EL (cell line): ENCODE results near the gene UNC13D.
A peak's percentile ranks its signal among the peaks of the same experiment; 100 is the strongest.

Source experiments
- DNase-seq: peaks from one replicate; pipeline ENCODE4 v3.0.0-alpha.2; 2016

Gene UNC13D

DNA sequence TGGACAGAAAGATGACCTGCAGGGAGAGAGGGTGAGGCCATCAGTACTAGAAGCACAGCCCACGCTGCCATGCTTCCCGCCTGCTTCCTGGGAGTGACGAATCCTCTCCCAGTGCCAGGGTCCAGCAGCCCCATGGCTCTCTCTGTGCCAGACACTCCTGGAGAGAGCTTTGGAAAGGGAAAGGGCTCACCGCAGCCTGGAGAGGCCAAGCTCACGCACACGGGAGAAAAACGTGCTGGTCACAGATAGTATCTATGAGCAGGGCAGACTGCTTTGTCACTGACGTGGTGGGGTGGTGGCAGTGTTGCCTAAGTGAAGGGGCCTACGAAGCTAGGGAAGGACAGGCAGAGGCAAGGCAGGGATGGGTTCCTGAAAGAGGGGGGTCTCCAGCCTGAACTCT is 5.5 kb upstream of the UNC13D start:
- no peak for DNase-seq

DNA sequence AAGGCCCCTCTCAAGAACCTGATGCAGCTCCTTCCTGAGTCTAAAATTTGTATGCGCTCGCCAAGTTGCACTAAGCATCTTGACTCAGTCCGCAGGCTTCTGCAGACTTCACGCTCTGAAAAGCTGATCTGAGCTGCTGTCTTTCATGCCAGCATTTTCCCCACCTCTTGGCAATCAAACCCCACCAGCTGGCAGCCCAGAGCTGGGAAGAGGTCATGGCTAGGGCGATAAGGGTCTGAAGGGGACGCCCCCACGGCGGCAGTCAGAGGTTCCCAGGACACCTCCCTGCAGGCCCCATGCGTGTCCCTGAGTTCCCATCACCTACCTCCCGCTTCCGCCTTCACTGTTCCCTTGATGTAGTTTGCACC is 5.1 kb upstream of the UNC13D start:
- no peak for DNase-seq

DNA sequence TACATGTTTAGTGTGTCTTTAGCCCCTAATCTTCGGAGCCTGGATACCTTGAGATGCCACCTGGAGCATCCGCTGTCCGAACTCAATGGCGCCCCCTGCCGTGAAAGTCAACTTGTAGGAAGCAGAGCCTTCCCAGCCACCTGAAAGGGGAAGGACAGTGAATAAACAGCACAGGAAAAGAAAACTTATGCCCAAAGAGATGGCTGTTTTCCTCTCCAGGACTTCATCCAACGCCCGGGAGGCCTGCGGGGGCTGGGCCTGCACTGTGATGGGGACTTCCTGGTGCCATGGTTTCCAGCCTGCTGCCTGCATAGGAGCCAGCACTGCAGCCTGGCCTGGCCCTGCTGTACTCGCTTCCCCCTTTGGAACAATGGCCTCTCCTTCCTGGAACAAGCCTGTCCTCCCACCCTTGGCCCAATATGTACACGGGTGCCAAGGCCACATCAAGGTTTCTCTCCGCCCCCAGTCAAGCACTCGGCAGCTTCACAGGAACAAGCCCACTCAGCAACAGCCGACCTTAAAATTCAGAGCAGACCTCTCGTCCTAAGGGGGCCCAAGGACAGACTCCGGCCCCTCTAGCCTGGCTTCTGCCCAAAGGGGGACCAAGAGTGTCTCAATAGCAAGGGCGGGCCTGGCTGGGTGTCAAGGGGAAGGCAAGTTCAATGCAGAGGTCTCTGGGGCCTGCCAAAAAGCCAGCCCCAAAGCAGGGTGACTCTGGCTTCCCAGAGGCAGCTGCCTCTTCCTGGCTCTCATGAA is 4.5 kb upstream of the UNC13D start:
- DNase-seq = peak; percentile 39

DNA sequence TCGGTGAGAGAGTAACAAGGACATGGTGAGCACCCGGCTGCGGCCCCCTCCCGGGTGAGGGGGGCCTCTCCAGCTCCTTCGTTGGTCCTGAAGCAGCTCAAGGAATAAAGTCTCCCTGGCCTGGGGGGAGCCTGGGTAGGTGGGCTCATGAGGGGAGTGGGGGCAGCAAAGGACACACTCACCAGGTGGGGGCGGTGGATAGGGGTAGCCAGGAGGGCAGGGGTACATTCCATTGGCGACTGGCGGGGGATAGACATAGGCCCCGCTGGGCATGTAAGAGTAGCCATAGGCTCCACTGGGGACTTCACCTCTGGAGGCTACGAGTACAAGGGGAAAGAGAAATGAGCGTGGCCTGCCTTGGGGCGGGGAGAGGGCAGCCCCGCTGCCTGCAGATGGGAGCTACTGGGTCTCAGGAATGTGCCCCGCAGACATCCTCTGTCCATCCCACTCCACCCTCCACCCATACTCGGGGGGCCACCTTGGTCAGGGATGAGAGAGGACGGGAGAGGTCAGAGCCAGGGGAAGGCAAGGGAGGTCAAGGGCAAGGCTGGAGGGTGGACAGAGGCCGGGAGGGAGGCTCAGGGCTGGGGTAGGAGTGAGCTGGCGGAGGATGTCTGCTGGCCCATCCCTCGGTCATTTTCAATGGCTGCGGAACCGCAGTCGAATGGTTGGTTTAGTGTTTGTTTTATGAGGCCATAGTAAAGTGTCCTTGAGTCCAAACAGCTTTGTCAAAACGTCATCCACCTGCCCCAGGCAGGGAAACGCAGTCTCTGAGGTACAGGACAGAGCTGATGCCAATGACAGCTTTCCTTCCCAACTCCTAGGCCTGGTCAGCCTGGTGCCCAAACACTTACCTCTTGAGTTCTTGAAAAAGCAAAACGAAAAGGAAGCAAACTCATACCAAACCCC is 3.7 kb upstream of the UNC13D start:
- no peak for DNase-seq

DNA sequence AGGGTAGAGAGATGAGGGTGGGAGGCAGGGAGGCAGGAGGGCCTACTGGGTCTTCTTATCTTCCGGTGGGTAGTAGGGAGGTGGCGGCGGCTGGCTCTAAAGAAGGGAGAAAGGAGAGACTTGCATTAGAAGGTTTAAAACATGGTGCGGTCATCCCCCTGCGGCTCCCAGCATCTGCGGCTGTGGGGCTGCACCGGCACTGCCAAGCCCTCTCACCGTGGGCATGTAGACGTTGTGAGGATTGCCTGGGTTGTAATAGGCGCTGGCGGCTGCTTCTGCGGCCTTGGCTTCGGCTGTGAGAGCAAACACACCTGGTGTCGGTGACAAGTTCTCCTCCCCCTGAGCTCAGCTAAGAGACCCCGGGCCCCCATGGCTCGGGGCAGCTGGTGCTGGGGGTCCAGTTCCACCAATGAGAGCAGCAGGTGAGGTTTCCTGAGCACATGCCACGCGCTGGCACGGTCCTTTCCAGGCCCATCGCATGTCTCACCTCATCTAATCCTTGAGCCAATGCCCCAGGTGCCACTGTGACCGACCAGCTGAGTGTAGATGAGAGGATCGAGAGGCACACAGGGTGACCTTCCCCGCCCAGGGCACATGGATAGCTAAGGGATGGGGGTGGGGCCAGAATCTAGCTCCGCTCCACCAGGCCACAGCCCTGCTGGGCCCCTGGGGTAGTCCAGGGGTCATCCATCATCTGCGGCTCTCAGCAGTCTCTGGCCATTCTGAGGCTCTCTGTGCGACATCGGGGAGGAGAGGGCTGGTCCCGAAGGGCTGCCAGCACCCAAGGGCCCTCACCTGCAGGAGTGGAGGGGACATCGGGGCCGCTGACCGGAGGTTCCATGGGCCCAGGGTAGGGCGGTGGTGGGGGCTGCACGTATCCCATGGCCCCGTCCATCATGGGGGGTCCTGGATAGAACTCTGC is 2.7 kb upstream of the UNC13D start:
- no peak for DNase-seq

DNA sequence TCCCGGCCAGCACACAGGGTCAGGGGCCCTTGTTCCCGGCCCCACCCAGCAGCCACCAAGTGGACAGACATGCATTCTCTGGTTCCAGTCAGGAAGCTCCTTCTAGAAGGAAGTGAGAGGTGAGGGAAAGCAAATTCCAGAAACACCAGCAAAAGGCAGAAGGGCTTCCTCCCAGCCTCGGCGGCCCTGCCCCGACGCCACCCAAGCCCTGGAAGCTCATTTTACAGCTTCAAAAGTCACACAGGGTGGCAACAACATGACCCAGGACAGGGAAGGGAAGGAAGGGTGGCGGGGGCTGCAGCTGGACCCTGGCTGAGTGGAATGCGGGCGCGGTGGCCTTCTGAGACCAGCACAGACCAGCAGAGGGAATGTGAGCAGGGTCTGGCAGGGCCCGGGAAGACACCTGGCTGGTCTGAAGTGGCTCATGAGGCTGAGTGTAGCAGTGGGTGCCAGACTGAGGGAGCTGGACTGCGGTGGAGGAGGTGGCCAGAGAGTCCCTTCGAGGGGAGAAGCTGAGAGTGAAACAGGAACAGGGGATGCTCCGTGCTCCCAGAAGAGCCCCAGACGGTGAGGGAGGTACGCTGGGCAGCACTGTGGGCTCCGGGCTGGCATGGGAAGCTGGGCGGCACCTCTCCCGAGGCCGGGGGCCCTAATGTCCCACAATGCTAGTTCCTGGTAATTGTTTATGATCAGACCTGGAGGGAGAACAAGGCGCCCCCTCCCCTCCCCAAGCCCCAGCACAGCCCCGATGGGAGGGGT is 1.9 kb upstream of the UNC13D start:
- no peak for DNase-seq

DNA sequence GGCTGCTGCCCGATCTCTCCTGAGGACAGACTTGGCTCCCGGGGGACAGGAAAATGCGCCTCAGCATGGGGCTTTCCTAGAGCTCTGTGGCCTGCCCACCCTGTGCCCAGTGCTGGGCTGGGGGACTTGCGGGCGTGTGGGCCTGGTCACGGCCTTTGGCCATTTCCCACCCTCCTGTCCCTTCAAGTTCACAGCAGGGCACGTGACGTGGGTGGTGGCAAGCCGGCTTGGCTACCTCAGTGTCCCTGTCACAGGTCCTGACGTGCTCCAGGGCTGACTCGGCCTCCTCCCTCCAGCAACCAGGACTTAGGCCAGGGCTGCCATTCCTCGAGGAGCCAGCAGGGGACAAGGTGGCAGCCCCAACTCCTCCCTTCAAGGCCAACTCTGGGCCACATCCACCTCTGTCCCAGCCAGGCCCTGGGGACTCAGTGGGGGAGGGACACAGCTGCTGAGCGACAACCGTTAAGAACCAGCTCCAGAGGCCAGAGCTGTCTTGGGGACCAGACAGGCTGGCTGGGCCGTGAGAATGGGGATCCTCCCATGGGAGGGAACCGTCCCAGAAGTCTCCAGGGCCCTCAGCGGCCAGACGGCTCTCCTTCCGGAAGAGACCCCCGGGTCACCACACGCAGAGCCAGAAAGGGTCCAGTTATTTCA is 981 bp upstream of the UNC13D start:
- peak; percentile 61 for DNase-seq

DNA sequence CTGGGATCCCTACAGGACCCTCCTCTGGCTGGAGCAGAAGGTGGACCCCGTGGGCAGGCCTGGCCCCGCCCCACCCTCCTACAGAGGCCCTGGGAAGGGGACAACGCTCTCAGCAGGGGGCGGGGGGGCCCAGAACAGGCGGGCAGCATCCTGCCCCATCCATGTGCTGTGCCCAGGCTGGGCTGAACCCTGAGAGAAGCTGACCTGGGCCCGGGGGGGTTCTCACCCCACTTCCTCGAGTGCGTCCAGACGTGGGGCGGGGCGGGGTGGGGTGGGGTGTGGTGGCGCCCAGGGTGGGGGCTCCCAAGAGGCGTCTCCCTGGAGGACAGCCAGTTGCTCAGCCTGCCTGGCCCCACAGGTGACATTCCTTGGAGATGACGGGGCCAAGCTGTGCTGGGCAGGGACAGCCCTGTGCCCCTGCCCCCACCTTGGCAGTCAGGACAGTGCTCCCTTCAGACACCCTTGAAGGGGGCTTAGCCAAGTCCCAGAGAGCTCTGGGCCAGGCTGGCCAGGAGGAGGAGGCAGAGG is 390 bp upstream of the UNC13D start:
- no peak for DNase-seq

DNA sequence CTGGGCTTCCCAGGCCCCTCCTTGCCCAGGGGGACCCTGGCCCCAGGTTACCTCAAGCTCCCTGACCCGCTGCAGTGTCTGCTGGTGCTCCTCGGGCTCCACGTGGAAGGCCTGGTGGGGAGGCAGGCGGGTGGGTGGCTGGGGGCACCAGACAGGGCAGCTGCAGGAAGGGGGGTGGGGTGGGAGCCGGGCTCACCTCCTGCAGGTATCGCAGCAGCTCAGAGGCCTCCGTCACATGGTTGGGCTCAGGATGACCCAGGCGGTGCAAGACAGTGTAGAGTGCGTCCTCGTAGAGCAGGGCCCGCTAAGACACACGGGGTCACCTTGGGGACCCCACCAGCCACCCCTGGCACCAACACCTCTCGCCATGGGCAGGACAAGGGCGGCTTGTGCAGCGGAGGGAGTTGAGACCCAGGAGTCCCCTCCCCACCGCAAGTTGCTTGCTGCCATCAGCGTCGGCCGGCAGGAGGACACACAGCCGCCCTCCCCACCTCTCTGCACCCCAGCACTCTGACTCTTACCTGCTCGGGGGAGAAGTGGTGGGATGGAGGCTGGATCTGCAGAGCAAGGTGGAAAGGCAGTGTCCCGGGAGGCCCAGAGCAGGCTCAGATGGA is 1.1 kb downstream of the UNC13D start:
- DNase-seq = no peak

DNA sequence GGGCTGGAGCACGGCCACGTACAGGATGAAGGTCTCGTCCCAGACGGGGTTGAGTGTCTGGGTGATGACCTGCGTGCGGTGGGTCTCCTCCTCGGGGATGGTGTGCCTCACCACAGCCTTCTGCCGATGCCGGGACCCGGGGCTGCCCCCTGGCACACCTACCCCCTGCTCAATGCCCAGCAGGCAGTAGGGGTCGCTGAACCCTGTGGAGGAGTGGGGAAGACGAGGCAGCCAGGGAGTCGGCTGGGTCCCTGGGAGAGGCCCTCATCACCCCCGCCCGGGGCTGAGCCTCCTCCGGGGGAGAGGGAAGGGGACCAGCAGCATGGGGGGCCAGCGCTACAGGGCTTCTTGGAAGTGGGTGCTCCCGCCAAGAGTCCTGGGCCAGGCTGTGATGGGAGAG is 1.8 kb downstream of the UNC13D start:
- no peak for DNase-seq

DNA sequence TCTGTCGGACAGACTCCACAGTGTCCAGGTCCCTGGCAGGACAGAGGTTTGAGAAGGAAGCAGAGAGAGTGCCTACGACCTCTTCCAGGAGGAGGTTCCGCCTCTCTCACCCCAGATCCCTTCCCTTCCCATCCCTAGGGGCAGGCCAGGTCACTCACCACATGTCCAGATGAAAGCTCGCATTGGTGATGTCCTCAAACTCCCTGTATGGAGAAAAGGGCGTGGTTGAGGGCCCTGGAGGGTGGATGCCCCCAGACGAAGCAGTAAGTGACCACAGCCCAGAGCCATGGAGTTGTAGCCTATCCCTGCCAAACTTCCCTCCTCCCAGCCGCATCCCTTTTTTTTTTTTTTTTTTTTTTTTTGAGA is 3.4 kb downstream of the UNC13D start:
- no peak for DNase-seq

DNA sequence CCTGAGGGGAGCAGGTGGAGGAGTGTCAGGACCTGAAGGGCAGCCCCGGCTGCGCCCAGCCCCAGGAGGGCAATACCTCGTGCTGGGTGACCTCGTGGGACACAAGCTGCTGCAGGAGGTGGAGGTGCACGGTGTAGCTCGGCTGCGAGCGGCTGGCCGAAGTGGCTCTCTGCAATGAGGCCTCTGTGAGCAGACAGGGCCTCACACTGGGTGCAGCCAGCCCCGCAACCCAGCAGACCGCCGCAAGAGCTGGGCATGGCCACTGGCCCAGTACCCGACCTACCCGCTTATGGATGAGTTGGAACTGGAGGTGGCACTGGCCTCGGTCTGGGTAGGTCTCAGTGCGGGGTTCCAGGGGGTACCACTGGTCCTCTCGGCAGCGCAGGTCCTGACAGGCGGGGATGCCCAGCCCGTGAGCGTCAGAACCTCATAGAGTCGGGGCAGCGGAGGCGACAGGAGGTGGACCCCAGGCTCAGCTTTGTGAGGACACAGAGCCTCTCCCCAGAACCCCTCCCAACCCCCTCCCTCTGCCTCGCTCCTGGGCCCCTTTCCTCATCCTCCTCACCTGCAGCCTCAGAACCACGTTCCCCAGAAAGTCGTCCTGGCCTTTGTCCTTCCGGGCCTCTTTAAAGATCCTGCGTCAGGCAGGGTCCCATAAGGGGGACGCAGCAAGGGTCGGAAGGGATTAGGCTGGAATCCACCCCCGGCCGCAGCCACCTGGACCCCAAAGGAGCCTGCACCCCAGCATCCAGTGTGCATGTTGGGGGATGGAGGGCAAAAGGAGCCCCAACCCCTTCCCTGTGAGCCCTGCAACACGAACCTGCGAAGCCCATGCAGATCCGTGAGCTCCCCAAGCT is 4.0 kb downstream of the UNC13D start:
- no peak for DNase-seq

DNA sequence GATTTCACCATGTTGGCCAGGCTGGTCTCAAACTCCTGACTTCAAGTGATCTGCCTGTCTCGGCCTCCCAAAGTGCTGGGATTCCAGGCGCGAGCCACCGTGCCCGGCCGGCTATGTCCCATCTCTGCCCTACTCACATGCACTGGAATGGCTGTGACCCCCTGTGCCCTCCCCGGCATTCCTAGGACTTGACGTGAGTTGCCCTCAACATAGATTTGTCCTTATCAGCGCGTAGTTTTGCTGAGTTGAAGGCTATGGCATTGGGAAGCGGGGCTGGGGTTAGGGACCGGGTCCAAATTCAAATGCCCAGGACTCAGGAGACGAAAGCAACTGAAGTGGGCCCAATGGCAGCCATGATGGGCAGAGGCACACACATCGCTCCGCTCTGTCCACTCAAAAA is 5.8 kb downstream of the UNC13D start:
- no peak for DNase-seq

DNA sequence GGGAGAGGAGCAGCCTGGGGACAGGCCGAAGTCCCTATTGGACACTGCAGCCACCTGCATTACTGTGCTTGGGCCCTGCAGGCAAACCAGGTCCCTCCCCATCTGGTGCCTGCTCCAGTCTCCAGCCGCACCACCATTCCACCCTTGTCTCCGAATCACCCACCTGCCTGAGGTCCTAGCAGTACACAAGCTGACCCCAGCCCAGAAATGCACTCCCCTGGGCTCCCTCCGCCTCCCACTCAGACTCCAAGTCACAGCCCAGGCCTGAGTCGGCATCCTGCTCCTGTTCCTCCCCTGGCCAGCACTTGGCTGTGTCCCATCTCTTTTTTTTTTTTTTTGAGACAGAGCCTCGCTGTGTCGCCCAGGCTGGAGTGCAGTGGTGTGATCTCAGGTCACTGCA is 6.3 kb downstream of the UNC13D start:
- DNase-seq = no peak

DNA sequence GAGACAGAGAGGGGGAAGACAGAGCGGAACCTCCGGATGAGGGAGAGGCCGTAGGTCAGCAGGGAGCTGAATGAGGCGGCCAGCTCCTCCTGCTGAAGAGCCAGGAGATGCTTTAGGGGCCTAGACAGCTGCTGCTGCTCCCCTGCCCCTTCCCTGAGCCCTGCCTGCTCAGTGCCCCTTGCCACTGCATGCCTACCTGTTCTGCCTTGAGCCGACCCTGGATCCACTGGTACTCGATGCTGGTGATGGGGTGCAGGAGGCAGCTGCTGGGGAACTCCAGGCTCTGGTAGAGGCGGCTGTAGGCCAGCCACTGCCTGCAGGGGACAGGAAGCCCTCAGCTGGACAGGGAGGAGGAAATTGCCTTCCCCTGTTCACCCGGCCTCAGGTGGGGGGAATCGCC is 7.6 kb downstream of the UNC13D start:
- no peak for DNase-seq

DNA sequence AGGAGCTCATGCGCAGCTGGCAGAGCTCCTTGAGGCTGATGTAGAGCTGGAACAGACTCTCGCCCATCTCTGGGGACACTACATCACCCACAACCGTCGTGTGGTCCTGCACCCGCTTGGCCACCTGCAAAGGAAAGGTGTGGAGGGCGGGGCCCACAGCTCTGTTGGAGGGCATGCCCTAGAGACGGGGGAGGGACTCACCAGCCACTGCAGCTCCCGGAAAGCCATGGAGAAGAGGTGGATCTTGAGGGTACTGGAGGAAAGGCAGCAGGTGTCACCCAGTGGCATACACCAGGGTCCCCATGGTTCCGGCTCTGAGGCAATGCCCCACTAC is 8.6 kb downstream of the UNC13D start:
- DNase-seq = no peak

DNA sequence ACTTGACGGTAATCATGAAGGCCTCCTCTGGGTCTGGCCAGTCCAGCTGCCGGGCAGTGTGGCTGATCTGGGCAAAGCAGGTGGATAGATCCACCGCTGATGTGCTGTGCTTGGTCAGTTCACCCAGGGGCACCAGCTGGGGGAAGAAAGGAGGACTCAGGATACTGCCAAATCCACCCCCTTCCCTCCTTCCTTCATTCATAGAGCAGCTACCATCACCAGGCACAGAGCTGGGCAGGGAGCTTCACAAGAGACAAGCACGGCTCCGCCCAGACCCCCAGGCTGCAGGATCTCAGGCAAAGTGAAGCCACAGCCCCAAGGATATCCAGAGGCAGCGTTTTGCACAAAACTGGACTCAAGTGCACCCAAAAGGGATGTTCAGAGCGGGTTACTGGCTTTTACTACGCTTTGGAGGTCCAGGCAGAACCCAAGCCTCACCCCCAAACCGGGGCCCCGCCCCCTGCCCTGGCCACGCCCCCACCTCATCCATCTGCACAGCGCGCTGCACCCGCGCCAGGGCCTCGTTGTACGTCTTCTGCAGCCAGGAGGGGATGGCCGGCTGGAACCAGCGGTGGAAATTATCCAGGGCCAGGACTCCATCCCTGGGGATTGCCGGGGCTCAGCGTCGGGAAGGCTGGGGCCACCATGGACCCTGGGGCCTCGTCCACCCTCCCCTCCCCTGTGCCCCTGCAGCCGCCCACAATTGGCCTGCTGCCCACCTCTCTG is 9.1 kb downstream of the UNC13D start:
- DNase-seq = no peak

DNA sequence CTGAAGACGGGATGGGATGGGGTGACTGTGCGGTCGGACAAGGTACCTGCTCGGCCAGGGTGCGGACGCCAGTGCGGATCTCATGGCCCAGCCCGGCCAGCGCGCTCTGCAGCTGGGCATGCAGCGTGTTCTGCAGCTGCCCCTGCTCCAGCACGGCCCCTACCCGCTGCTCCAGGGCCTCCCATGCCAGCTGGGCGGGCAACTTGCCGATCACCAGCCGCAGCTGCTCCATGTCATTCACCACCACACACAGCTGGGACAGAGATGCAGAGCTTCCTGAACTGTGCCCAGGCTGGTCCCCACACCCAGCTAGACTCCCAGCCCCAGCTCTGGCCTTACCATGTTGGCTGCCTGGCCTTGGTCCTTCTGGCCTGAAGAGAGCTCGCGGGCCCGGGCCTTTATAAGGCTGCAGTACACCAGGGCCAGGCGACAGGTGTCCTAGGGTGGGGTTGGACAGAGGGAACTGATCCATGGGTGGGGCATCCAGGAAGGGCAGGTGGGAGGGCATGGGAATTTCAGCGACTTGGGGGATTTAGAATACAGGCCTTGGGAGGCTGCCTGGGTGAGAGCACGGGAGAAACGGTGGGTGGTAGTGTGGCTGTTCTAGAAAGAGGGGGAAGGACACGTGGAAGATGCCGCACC is 9.8 kb downstream of the UNC13D start:
- no peak for DNase-seq
